ENCODE measurements around the gene ANKHD1. TPM values are rescaled to one million over a fixed set of nuclear protein-coding genes. Genes with fewer than 3 reads are reported as not detected.

Gene ANKHD1
- total RNA-seq, 4 donors from 2014 or later = 113 to 212 (median 164) TPM

DNA sequence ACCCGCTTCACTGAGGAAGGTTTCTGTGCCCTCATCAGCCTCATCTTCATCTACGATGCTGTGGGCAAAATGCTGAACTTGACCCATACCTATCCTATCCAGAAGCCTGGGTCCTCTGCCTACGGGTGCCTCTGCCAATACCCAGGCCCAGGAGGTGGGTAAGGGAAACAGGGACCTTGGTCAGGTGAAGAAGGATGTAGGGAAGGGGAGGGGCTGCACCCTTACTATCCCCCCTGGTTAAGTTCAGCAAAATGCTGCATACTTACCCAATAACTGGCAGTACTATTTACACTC, 37.2 kb upstream of the ANKHD1 start:
- in situ Hi-C loops (cut with MboI; ENCODE audit: low pct_ligation_motif_present in 1 of 4, low pct_unique_long_range_greater_than_20kb in 1 of 4, low sequenced_read_pairs in 3 of 4) = no loop called here
- intact Hi-C loops (cut with DNase I; ENCODE audit: low total_unique reads) = no loop called here
- Histone ChIP-seq H3K36me3 (no peaks in the 10 kb centered on the region), H3K4me1 (peaks cover 0 to 11% (median 4%) of the 10 kb centered on the region in 4 donors), H3K27ac (no peak overlapping the region), H3K9me3 (no peaks in the 10 kb centered on the region), H3K4me3 (no peak overlapping the region), H3K27me3 (no peaks in the 10 kb centered on the region)
- no peak for DNase-seq
- WGBS, 2 donors (ENCODE audit: low coverage in 1 of 2) = 98% methylated on average over 3 of the region's 3 CpGs; no CpG with 5 or more reads in 1 of the 2 donors
- TF ChIP-seq POLR2A (IDR thresholded peaks at IDR 0.05) (no peak), EP300 (IDR thresholded peaks at IDR 0.05; ENCODE audit: low read depth) (no peak), POLR2AphosphoS5 (IDR thresholded peaks at IDR 0.05) (no peak)
- TF ChIP-seq, protein P1, sequence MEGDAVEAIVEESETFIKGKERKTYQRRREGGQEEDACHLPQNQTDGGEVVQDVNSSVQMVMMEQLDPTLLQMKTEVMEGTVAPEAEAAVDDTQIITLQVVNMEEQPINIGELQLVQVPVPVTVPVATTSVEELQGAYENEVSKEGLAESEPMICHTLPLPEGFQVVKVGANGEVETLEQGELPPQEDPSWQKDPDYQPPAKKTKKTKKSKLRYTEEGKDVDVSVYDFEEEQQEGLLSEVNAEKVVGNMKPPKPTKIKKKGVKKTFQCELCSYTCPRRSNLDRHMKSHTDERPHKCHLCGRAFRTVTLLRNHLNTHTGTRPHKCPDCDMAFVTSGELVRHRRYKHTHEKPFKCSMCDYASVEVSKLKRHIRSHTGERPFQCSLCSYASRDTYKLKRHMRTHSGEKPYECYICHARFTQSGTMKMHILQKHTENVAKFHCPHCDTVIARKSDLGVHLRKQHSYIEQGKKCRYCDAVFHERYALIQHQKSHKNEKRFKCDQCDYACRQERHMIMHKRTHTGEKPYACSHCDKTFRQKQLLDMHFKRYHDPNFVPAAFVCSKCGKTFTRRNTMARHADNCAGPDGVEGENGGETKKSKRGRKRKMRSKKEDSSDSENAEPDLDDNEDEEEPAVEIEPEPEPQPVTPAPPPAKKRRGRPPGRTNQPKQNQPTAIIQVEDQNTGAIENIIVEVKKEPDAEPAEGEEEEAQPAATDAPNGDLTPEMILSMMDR (IDR thresholded peaks at IDR 0.05) = no peak

DNA sequence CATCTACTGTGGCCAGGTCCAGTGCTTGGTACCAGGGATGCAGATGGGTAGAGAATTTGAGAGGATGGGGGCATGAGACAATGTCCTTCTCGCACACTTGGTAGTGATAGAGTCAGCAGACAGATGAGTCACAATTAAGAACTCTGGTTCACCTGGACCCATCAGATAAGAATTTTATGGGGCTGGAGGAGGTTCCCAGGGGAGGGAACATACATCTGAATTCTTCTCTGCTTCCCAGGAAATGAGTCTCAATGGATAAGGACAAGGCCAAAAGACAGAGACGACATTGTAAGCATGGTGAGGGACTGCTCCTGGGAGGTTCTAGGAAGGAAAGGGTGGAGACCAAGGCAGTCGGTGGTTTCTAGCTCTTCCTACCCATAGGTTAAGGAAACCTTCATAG, 36.4 kb upstream of the ANKHD1 start:
- Histone ChIP-seq H3K9me3 (no peaks in the 10 kb centered on the region), H3K27ac (no peak overlapping the region), H3K4me3 (no peak overlapping the region), H3K36me3 (no peaks in the 10 kb centered on the region), H3K4me1 (peaks cover 0 to 11% (median 4%) of the 10 kb centered on the region in 4 donors), H3K27me3 (no peaks in the 10 kb centered on the region)
- WGBS, 2 donors (ENCODE audit: low coverage in 1 of 2) = 69 to 81% methylated on average over 2 to 3 of the region's 3 CpGs
- TF ChIP-seq EP300 (IDR thresholded peaks at IDR 0.05; ENCODE audit: low read depth) (no peak), POLR2AphosphoS5 (IDR thresholded peaks at IDR 0.05) (no peak), POLR2A (IDR thresholded peaks at IDR 0.05) (no peak)
- TF ChIP-seq, protein P1 (IDR thresholded peaks at IDR 0.05) = no peak
- no peak for DNase-seq
- intact Hi-C loops (cut with DNase I; ENCODE audit: low total_unique reads) = no loop called here
- in situ Hi-C loops (cut with MboI; ENCODE audit: low pct_ligation_motif_present in 1 of 4, low pct_unique_long_range_greater_than_20kb in 1 of 4, low sequenced_read_pairs in 3 of 4) = loop anchor here in 1 of 4 donors (5.0 kb wide), 1 partner anchor 347 kb away; no protein-coding TSS in a partner anchor

DNA sequence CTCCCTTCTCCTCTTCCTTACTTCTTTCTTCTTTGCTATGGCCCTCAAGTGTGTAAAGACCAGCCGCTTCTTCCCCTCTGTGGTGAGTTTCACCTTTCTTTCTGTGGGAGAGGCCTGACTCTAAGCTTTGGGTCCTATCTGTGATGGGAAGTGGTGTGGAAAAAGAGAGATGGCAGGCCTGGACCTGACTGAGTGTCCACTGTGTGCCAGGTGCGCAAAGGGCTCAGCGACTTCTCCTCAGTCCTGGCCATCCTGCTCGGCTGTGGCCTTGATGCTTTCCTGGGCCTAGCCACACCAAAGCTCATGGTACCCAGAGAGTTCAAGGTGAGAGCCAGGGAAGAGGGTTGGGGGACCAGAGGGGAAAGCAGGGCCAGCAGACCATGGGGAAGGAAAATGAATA, 35.7 kb upstream of the ANKHD1 start:
- Histone ChIP-seq H3K36me3 (no peaks in the 10 kb centered on the region), H3K27ac (no peak overlapping the region), H3K27me3 (no peaks in the 10 kb centered on the region), H3K9me3 (no peaks in the 10 kb centered on the region), H3K4me3 (no peak overlapping the region), H3K4me1 (peaks cover 0 to 11% (median 4%) of the 10 kb centered on the region in 4 donors)
- in situ Hi-C loops (cut with MboI; ENCODE audit: low pct_ligation_motif_present in 1 of 4, low pct_unique_long_range_greater_than_20kb in 1 of 4, low sequenced_read_pairs in 3 of 4) = loop anchor here in 1 of 4 donors (5.0 kb wide), 1 partner anchor 346 kb away; no protein-coding TSS in a partner anchor
- 93 to 100% methylated on average over 1 to 4 of the region's 4 CpGs for WGBS, 2 donors (ENCODE audit: low coverage in 1 of 2)
- intact Hi-C loops (cut with DNase I; ENCODE audit: low total_unique reads) = no loop called here
- TF ChIP-seq EP300 (IDR thresholded peaks at IDR 0.05; ENCODE audit: low read depth) = no peak
- TF ChIP-seq POLR2AphosphoS5 (IDR thresholded peaks at IDR 0.05) = no peak
- TF ChIP-seq POLR2A (IDR thresholded peaks at IDR 0.05) = no peak
- TF ChIP-seq, protein P1 (IDR thresholded peaks at IDR 0.05) = no peak
- DNase-seq = no peak

DNA sequence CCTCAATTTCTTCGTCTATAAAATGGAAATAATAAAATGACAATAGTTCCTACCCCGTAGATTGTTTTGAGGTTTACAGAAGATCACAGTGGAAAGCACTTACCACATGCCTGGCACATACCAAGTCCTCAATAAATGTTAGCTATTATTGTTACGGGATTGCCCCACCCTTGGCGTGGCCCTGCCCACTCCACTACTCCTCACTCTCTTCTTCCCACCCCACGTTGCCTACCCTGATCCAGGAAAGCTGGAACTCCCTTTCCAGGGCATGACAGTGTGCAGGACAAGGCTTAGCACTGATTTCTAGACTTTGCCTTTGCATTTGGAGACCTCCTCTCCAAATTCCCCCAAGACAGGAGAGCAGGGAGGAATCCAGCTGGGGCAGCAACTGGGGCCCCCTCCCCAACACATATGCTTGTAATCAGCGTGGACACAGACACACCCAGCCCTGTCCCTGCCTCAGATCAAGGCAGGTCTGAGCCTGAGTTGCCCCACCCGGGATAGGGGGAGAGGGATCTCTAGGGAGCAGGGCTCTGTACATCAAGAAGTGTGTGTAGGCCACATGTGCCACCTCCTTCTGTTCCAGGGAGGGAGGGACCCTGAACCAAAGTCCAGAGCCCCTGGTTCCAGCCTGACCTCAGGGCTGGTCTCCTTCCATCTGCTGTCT, 34.9 kb upstream of the ANKHD1 start:
- Histone ChIP-seq H3K9me3 (no peaks in the 10 kb centered on the region), H3K27ac (no peak overlapping the region), H3K27me3 (no peaks in the 10 kb centered on the region), H3K4me3 (no peak overlapping the region), H3K4me1 (peaks cover 0 to 11% (median 7%) of the 10 kb centered on the region in 4 donors), H3K36me3 (no peaks in the 10 kb centered on the region)
- no peak for TF ChIP-seq POLR2A (IDR thresholded peaks at IDR 0.05)
- no peak for TF ChIP-seq EP300 (IDR thresholded peaks at IDR 0.05; ENCODE audit: low read depth)
- WGBS, 2 donors (ENCODE audit: low coverage in 1 of 2) = 63 to 65% methylated on average over 3 to 7 of the region's 7 CpGs
- peak; percentile 31 for DNase-seq
- in situ Hi-C loops (cut with MboI; ENCODE audit: low pct_ligation_motif_present in 1 of 4, low pct_unique_long_range_greater_than_20kb in 1 of 4, low sequenced_read_pairs in 3 of 4) = loop anchor here in 1 of 4 donors (5.0 kb wide), 1 partner anchor 346 kb away; no protein-coding TSS in a partner anchor
- intact Hi-C loops (cut with DNase I; ENCODE audit: low total_unique reads) = no loop called here

Data from transverse colon (tissue), 4 donors.